Skeletal muscle tissue (tissue), 4 donors: ENCODE measurements around the gene PDZD11. TPM values are rescaled to one million over a fixed set of nuclear protein-coding genes. Genes with fewer than 3 reads are reported as not detected.
A peak's percentile ranks its signal among the peaks of the same experiment; 100 is the strongest.
"Not testable (repeated sequence)": the region's sequence is repeated elsewhere in the genome, so short reads cannot be mapped to it uniquely, and the experiment has no call there.

Experiments used
- H3K27ac ChIP-seq: one replicate; pipeline ENCODE4 v1.7.0; 2013; ENCODE audit warnings: mild to moderate bottlenecking, low read depth, low read length, inconsistent platforms
- H3K27me3 ChIP-seq, 3 donors: one replicate each; pipeline ENCODE4 v1.7.0; 2013; ENCODE audit warnings: low read length in 3 of 3; ENCODE audit not compliant: control insufficient read depth in 3 of 3, insufficient read depth in 3 of 3
- H3K36me3 ChIP-seq, 3 donors: one replicate each; pipeline ENCODE4 v1.7.0; 2013; ENCODE audit warnings: low read length in 3 of 3; ENCODE audit not compliant: control insufficient read depth in 3 of 3, insufficient read depth in 3 of 3
- H3K4me1 ChIP-seq, 3 donors: one replicate each; pipeline ENCODE4 v1.7.0; 2013; ENCODE audit warnings: low read length in 3 of 3, mild to moderate bottlenecking in 3 of 3; ENCODE audit not compliant: control insufficient read depth in 3 of 3, insufficient read depth in 3 of 3
- H3K4me3 ChIP-seq, 3 donors: one replicate each; pipeline ENCODE4 v1.7.0; 2013; ENCODE audit warnings: low read length in 3 of 3
- H3K9ac ChIP-seq, 3 donors: one replicate each; pipeline ENCODE4 v1.7.0; 2013; ENCODE audit warnings: low read length in 3 of 3, mild to moderate bottlenecking in 3 of 3, moderate library complexity in 2 of 3, low read depth in 1 of 3
- H3K9me3 ChIP-seq, 3 donors: one replicate each; pipeline ENCODE4 v1.7.0; 2013; ENCODE audit warnings: low read length in 3 of 3; ENCODE audit not compliant: control insufficient read depth in 3 of 3
- total RNA-seq: library from RNA; depleted of rRNA; stranded (reverse); fragments of >200 nt; gene quantifications from one replicate; pipeline ENCODE4 v1.2.3, GENCODE V29; 2014
- donor health status: Osteomylitis.

PDZD11 gene, protein sequence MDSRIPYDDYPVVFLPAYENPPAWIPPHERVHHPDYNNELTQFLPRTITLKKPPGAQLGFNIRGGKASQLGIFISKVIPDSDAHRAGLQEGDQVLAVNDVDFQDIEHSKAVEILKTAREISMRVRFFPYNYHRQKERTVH
- 14.1 TPM for total RNA-seq

DNA sequence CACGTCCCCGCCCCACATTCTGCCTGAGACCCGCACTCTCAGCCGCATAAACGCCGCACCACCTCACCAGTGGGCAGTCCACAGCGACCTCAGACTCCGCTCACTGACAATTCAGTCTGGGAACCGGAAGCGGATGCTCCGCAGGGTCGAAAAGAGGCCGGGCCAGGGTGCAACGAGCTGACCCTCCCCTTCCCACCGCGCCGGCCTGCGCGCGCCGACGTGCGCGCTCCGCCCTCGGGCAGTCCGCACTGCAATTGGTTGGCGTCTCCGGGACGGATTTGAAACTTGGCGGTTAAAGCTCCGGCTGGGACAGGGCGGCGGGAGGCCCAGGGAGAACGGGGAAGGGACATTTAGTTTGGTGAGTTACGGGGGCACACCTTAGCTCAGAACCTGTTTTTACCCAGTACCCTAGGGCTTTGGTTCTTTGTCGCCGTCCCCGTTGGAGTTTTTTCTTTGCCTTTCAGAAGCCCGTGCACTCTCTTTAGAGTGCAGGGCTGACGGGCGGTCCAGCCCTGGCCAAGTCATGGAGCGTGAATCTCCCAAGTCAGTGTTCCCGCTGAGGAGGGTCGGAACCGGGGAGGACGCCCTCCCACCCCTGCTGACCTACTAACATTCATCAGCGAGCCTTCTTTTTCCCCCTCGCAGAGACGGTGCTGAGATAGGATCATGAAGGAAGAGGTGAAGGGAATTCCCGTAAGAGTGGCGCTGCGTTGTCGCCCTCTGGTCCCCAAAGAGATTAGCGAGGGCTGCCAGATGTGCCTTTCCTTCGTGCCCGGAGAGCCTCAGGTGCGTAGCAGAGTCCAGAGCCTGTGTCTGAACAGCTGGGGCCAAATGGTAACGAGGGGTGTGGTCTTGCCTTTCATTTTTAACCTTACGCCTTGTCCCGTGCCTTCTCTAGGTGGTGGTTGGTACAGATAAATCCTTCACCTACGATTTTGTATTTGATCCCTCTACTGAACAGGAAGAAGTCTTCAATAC, at the start of gene PDZD11, which contains the start of gene KIF4A:
PDZD11 (minus strand) TSS at position 135 of the 978 bp plus-strand sequence. CDS start 586 bp downstream, outside the sequence.
KIF4A (plus strand) TSS at position 312 of the 978 bp plus-strand sequence; CDS start at position 667, 355 bp downstream.
- Histone ChIP-seq H3K27me3 (no peaks in the 10 kb centered on the region), H3K9me3 (no peaks in the 10 kb centered on the region), H3K9ac (peak within 1 kb of the TSS; percentile 66 to 80 (median 72)), H3K36me3 (peaks cover 3 to 14% (median 12%) of the 10 kb centered on the region in 3 donors), H3K27ac (peak within 1 kb of the TSS; percentile 55), H3K4me1 (peaks cover 7 to 9% (median 9%) of the 10 kb centered on the region in 3 donors), H3K4me3 (peak within 1 kb of the TSS; percentile 58 to 84 (median 83))

DNA sequence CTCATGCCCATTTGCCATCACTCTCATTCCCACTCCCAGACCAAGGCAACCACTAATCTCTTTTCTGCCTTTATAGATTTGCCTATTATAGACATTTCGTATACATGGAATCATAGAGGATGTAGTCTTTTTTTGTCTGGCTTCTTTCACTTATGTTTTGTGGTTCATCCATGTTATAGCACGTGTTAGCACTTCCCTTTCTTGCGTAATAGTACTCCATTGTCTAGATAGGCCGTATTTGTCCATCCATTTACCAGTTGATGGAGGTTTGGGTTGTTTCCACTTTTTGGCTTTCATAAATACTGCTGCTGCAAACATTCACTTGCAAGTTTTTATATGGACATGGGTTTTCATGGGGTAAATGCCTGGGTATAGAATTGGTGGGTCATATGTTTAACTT, 48.6 kb upstream of the PDZD11 start:
- Histone ChIP-seq H3K27ac (no peak overlapping the region), H3K4me1 (no peaks in the 10 kb centered on the region), H3K27me3 (peaks cover 0 to 2% (median 0%) of the 10 kb centered on the region in 3 donors), H3K9me3 (no peaks in the 10 kb centered on the region), H3K4me3 (no peak overlapping the region), H3K9ac (no peak overlapping the region), H3K36me3 (no peaks in the 10 kb centered on the region)

DNA sequence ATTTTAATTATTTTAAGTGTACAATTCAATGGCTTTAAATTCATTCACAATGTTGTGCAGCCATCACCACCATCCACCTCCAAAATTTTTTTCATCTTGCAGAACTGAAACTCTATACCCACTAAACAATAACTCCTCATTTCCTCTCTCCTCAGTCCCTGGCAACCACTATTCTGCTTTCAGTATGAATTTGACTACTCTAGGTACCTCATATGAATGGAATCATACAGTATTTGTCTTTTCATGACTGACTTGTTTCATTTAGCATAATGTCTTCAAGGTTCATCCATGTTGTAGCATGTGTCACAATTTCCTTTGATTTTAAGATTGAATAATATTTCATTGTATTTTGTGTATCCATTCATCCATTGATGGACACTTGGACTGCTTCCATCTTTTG, 47.0 kb upstream of the PDZD11 start:
- Histone ChIP-seq H3K27ac (no peak overlapping the region), H3K4me3 (no peak overlapping the region), H3K4me1 (no peaks in the 10 kb centered on the region), H3K27me3 (peaks cover 0 to 2% (median 0%) of the 10 kb centered on the region in 3 donors), H3K9me3 (no peaks in the 10 kb centered on the region), H3K36me3 (no peaks in the 10 kb centered on the region), H3K9ac (no peak overlapping the region)

DNA sequence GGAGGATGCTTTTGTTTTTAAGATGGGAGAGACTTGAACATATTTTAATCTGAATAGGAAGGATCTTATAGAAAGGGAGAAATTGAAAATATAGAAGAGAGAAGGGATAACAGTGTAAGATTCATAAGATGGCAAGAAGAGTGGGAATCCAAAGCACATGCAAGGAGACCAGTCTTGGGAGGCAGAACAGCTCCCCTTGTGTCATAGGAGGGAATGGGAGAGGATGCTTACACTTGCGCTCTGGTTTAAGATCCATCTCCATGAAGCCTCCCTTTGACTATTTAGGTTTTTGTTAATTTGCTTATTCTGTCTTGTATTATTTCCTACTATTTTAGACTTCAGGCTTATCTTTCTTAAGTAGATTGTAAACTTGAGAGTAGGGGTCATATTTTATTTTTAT, 42.9 kb upstream of the PDZD11 start:
- Histone ChIP-seq H3K9me3 (no peaks in the 10 kb centered on the region), H3K9ac (no peak overlapping the region), H3K27me3 (peaks cover 0 to 2% (median 0%) of the 10 kb centered on the region in 3 donors), H3K27ac (no peak overlapping the region), H3K36me3 (no peaks in the 10 kb centered on the region), H3K4me3 (no peak overlapping the region), H3K4me1 (no peaks in the 10 kb centered on the region)

DNA sequence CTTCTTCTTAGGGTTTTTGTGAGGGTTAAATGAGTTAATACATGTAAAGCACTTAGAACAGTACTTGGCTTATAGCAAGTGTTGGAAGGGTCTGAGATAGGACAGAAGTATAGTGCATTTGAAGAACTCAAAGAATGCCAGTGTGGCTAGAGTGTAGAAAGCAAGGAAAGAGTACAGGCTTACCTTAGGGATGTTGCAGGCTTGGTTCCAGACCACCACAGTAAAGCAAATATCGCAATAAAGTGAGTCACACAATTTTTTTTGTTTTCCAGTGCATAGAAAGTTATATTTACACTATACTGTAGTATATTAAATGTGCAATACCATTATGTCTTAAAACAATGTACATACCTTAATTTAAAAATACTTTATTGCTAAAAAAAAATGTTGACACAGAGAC, 41.4 kb upstream of the PDZD11 start:
- no peaks in the 10 kb centered on the region for H3K4me1 ChIP-seq
- H3K9ac ChIP-seq: no peak overlapping the region
- H3K4me3 ChIP-seq: no peak overlapping the region
- H3K27ac ChIP-seq: no peak overlapping the region
- no peaks in the 10 kb centered on the region for H3K27me3 ChIP-seq
- H3K36me3 ChIP-seq: no peaks in the 10 kb centered on the region
- H3K9me3 ChIP-seq: no peaks in the 10 kb centered on the region

DNA sequence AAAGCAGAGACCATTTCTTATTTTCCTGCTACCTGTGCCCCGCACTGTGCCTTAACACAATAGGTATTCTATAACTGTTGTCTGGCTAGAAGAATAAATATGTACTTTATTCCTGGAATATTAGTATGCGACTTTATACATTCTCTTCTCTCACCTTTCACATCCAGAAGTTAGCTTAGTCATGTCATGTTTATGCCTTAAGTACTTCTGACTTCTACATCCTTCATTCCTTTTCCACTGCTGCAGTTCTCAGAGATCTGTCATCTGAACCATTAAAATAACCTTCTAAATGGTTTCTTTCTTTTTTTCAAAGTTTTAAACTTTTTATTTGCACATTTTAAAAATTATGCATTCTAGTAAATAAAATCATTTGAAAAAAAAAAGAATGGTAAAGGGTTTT, 34.6 kb upstream of the PDZD11 start:
- H3K9me3 ChIP-seq: no peaks in the 10 kb centered on the region
- H3K9ac ChIP-seq: no peak overlapping the region
- H3K36me3 ChIP-seq: no peaks in the 10 kb centered on the region
- no peaks in the 10 kb centered on the region for H3K4me1 ChIP-seq
- H3K27ac ChIP-seq: no peak overlapping the region
- H3K4me3 ChIP-seq: no peak overlapping the region
- no peaks in the 10 kb centered on the region for H3K27me3 ChIP-seq

DNA sequence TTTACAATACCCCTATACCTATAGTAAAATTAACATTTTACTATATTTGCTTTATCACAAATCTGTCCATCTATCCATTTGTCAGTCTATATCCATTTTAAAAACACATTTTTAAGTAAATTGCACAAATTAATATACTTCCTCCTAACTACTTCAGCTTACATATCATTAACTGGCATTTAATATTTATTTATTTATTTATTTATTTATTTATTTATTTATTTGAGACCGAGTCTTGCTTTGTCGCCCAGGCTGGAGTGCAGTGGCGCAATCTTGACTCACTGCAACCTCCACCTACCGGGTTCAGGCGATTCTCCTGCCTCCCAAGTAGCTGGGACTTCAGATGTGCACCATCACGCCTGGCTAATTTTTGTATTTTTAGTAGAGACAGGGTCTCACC, 33.9 kb upstream of the PDZD11 start:
- H3K4me1 ChIP-seq, H3K9me3 ChIP-seq: not testable (repeated sequence)

DNA sequence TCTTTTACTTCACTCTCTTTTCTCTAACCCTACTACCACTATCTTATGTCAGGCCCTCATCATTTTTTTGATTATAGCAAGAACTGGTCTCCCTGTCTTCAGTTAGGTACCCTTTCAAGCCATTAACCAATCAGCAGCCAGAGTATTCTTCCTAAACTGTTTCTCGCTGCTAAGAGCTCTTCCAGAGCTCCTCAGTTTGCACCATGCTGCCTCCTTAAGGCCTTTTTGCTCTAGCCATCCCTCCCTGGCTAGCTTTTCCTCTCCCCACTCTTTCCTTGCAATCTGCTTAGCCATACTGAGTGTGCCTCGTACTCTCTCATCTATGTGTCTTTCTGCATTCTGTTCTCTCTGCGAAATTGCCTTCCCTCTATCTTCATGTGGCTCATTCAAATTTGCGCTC, 33.1 kb upstream of the PDZD11 start:
- no peak overlapping the region for H3K4me3 ChIP-seq
- no peak overlapping the region for H3K9ac ChIP-seq
- H3K27ac ChIP-seq: no peak overlapping the region
- H3K27me3 ChIP-seq: no peaks in the 10 kb centered on the region
- no peaks in the 10 kb centered on the region for H3K4me1 ChIP-seq
- H3K9me3 ChIP-seq: no peaks in the 10 kb centered on the region
- no peaks in the 10 kb centered on the region for H3K36me3 ChIP-seq

More for the DNA sequence above, 33.9 kb upstream of the PDZD11 start:
- H3K9ac ChIP-seq, H3K36me3 ChIP-seq, H3K4me3 ChIP-seq, H3K27ac ChIP-seq, H3K27me3 ChIP-seq: not testable (repeated sequence)

DNA sequence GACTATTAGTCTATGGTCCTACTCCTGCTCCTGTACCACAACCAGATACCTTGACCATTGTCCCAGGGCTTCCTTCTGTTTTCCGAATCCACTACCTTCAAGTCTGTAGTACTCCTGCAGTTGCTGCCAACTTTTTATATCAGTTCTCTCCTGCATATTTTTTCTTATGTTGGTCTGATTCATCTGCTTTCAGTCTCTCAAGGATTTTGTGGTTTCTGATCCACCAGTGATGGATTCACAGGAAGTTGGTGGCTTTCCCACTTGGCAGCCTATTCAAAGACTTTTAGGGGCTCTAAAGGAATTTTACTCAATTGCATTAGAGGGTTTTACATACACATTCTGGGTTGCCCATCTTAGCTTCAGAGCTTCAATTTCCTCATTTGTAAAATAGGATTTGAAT, 23.8 kb upstream of the PDZD11 start:
- H3K4me3 ChIP-seq: no peak overlapping the region
- no peak overlapping the region for H3K9ac ChIP-seq

DNA sequence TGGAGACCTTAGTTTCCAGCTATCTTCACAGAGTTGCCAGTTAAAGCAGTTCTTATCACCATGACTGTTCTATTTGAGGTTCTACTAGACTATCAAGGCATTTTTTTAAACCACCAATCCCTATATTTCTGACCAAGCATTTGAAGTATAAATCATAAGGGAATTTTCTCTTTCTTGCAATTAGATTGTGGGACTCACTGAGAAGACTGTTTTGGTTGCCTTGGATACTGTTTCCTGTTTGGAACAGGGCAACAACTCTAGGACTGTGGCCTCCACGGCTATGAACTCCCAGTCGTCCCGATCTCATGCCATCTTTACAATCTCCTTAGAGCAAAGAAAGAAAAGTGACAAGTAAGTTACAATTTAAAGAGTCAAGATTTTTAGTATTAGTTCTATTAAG, 12.0 kb upstream of the PDZD11 start:
- Histone ChIP-seq H3K27me3 (no peaks in the 10 kb centered on the region), H3K9me3 (no peaks in the 10 kb centered on the region), H3K4me3 (no peak overlapping the region), H3K27ac (no peak overlapping the region), H3K36me3 (no peaks in the 10 kb centered on the region), H3K4me1 (no peaks in the 10 kb centered on the region), H3K9ac (no peak overlapping the region)

More for the DNA sequence above, 23.8 kb upstream of the PDZD11 start:
- H3K36me3 ChIP-seq: no peaks in the 10 kb centered on the region
- H3K4me1 ChIP-seq: no peaks in the 10 kb centered on the region
- no peaks in the 10 kb centered on the region for H3K9me3 ChIP-seq
- H3K27ac ChIP-seq: no peak overlapping the region
- no peaks in the 10 kb centered on the region for H3K27me3 ChIP-seq
